HUDEP-2 (cell line): ENCODE results near the gene DOK1.

Experiments
- DNase-seq, 76 experiments: peaks; one replicate each; lab custom pipeline; 2025; ENCODE audit not compliant: unreplicated experiment in 76 of 76; lab: John Stamatoyannopoulos, UW

Gene DOK1

DNA sequence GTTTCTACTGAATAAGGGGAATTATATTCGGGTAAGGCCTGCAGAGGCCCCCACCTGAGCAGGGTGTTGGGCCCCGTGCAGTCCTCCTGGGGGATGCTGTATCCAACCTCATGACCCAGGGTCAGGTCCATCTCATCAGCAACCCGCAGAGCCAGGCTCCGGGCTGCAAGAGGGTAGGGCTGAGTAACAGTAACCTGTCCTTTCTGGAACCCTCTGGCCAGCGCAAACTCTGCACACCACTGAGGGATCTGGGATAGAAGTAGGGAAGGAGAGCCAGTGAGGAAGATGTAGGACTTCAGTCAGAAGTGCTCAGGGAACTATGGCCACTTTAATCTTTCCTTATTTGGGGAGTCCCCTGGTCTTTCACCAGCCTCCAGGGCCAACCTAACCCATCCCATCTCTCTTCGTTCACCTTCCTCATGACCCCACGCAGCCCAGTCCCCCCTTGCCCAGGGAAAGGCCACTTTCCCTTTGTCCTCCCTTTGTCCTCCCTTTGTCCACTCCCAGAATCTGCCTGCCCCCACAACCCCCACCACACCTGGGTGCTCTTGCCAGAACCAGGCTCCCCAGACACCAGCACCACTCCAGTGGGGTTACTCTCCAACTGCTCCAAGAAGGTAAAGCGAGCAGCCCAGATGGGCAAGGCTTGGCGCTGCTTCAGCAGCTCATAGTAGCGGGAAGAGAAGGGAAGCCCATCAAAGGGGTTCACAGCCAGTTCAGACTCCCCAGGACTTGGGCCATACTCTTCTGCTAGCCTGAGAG is 29.4 kb upstream of the DOK1 start:
- no peak for DNase-seq

DNA sequence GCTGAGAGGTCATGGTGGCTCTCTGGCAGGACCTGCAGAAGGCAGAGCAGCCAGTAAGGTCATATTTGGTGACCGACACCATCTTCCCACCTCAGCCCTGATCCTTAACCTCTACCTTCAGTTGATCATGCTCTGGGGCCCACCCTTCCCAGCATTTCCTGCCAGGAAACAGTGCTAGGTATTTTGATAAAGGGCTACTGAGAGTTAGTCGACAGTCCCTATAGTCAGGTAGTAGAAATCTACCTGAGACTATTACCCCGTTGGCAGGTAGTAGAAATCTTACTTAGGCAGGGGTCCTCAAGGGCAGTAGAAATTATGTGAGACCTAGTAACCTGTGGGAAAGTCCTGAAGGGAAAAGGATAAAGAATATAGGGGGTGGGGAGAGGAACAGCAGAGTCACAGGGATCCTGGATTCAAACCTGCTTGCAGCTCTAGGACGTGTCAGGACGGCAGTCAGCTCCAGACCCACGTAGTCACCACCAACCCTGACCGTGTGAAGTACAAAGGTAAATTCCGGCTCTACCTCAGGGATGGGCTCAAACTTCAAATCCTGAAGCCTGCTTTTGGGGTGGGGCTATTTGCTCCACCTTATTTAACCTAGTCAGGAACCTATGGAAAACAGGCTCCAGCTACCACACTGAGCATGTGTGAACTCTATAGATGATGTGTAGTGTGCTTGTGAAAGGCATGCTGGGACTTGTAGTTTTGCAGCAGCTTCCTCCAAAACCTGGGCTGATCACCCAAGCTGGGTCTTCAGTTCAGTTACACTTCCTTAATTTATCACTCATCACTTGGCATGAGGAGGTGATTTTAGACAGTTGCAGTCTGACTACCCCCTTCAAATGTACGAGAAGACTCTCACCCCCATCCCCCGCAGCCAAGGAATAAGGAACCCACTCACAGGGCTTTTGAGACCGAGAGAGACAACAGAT is 28.5 kb upstream of the DOK1 start, which contains the start of gene DQX1:
Gene DQX1 (minus strand): TSS at position 515 of the 932 bp plus-strand sequence. CDS start 502 bp downstream, at position 13.
- peak in 6 of 76 experiments; percentile 10 to 28 (median 18) for DNase-seq

DNA sequence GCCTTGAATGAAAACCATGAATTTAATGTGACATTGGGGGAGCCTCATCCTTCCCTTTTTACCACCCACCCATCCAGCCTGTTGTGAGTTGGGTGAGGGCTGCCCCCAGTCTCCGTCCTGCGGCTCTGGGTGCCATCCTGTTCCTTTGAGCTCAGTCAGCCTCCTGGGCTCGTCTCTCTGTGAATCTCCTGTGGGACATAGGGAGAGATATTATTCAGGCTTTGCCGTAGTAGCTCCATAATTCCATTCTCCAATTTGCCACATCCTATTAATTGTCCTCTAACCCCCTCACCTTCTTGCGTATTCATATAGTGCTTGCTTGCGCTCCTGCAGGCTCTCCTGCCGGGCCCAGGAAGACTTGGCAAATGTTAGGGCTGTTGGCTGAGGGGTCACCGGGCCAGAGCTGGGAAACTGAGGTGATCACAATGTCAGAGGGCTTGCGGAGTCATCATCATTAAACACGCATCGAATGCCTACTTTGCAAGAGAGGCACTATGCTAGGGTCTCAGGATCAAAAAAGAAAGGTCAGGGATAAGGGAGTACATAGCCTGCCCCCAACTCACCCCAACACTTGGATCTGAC is 27.8 kb upstream of the DOK1 start:
- no peak for DNase-seq

DNA sequence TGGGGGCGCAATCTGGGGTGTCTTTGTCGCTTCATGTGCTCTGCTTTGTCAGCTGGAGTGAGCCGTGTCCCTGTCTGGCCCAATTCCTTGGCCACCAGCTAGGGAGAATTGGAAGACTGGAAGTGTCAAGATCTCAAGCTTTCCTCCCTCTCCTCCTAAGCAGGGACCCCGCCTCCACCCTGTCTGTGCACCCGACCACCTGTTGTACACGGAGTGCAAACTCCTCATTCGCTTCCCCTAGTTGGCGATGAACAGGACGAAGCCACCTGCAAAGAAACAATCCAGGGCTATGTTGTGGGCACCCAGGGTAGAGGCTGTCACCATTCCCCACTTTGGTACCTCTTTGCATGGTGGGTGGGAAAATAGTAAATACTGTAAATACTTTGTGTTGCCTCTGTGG is 26.8 kb upstream of the DOK1 start:
- DNase-seq = no peak

DNA sequence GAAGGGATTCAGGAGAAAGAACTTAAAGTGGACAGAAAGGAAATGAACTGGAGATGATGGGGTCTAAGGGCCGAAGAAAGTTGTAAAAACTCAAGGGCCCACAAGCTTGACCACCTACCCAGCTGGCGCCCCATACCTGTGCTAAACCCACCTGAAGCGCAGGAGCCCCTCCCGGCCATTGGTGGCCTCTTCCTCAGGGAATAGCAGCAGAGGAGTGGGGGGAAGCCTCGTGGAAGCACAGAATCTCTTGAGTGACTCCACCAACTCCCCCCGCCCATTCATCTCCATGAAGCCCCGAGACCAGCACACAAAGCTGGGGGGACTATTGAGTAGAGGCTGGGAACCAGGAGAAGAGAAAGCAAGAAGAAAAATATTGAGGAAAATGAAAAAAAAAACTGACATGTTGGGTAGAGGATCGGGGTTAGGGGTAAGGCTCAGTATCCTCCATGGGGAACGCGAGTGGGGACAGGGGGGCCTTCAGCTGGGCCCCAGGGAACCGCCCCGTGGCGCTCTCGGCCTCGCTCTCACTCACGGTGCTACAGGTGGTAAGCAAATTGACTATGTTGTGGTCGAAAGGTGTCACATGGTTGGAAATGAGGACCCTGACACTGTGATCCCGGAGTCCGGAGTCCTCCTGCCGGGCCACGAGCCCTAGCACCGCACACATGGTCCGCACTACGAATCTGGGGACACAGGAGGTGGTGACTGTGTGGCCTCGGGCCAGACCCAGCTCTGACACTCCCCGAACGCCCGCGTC is 25.7 kb upstream of the DOK1 start:
- peak in 5 of 76 experiments; percentile 12 to 89 (median 38) for DNase-seq

DNA sequence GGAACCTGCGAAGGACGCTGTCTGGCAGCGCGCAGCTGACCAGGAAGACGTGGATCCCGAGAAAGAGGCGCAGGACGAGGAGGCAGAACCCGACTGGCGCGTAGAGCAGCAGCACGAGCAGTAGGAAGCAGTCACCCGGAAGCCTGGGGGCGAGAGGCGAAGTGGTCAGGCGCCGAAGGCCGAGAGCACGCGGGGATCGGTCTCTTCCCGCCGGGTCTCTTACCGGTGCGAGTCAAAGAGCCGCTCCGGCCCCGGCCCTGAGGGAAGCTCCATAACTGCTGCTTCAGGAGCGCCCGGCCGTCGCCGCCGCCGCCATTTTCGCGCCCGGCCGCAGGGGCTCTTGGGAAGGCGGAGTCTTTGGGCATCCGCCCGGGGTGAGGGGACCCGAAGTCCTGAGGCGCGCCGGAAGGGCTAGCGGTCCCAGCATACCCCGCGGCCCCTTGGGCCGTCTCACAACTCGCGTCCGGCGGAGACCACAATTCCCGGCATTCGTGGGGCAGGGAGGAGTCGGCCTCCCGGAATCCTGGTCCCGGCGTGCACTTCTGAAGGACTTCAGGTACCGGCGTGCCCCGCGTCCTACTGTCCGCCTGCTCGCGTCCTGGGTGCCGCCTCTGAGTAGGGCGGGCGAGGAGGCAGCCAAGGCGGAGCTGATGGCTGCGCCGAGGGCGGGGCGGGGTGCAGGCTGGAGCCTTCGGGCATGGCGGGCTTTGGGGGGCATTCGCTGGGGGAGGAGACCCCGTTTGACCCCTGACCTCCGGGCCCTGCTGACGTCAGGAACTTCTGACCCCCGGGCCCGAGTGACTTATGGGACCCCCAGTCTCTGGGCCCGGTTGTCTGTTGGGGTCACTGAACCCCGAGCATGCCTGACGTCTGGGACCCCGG is 24.9 kb upstream of the DOK1 start, which contains the start of the genes AUP1 and HTRA2:
Gene AUP1 (minus strand): TSS at position 350 of the 882 bp plus-strand sequence. CDS start 77 bp downstream, at position 273.
Gene HTRA2 (plus strand): TSS at position 577 of the 882 bp plus-strand sequence. CDS start 74 bp downstream, at position 651.
- DNase-seq = peak in 75 of 76 experiments; percentile 57 to 99 (median 96)

DNA sequence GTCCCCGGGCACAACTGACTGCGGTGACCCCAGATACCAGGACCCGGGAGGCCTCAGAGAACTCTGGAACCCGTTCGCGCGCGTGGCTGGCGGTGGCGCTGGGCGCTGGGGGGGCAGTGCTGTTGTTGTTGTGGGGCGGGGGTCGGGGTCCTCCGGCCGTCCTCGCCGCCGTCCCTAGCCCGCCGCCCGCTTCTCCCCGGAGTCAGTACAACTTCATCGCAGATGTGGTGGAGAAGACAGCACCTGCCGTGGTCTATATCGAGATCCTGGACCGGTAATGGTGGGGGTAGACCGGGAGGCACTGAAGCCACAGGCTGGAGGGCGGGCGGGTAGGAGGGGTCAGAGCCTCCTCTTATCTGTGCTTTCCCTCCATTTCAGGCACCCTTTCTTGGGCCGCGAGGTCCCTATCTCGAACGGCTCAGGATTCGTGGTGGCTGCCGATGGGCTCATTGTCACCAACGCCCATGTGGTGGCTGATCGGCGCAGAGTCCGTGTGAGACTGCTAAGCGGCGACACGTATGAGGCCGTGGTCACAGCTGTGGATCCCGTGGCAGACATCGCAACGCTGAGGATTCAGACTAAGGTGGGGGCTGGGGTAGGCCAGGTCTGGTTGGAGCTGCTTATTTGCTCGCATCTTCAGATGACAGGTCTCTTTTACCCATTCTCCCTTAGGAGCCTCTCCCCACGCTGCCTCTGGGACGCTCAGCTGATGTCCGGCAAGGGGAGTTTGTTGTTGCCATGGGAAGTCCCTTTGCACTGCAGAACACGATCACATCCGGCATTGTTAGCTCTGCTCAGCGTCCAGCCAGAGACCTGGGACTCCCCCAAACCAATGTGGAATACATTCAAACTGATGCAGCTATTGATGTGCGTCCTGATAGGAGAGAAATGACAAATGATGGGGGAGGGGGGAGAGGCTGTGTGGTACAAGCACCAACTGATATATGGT is 24.0 kb upstream of the DOK1 start:
- DNase-seq = peak in 75 of 76 experiments; percentile 36 to 94 (median 87)

DNA sequence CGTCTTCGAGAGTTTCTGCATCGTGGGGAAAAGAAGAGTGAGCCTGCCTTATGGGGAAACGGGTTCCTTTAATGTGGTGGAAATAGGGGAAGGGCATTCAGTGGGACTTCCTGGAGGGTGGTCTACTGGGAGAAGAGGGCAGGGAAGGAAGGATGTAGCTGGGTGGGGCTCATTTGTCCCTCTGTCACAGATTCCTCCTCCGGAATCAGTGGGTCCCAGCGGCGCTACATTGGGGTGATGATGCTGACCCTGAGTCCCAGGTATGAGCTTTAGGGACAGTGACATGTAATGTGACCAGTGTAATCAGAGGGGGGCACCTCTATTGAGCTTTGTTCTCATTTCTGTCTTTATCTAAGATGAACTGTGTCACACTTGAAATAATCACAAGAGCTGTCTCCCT is 22.9 kb upstream of the DOK1 start:
- no peak for DNase-seq

DNA sequence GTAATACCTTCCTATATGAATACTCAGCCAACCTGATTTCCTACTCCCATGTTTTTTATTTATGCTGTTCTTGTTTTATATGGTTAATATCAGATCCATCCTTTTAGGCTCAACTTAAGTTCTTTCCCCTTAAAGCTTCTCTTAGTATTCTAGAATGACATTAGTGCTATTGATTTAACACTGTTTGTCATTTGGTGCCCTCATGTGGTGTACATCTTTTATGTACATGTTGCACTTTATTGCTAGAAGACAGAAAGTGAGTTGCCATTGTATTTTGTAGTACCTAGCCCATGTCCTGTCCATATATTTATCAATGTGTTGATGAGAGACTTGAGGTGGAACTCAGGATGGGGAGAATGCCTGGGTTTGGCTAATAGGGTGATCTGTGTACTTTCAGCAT is 22.3 kb upstream of the DOK1 start:
- peak in 9 of 76 experiments; percentile 6 to 29 (median 18) for DNase-seq

DNA sequence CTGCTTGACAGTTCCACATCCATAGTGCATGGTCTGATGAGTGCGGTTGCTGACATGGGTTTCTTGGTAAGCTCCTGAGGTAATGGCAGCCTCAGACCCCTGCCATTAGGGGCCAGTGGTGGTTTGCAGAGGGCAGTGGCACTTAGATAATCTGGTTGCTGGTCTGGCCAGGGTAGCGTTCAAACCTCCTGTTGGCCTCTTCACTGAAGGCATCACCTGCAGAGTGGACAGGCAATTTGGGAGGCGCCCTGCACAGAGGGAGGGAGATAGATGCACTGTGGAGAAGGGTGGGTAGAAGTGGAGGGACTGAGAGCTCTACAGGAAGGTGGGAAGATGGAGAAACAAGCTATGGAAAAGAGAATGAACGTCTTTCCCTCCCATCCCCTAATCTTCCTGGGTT is 21.1 kb upstream of the DOK1 start:
- DNase-seq = no peak

DNA sequence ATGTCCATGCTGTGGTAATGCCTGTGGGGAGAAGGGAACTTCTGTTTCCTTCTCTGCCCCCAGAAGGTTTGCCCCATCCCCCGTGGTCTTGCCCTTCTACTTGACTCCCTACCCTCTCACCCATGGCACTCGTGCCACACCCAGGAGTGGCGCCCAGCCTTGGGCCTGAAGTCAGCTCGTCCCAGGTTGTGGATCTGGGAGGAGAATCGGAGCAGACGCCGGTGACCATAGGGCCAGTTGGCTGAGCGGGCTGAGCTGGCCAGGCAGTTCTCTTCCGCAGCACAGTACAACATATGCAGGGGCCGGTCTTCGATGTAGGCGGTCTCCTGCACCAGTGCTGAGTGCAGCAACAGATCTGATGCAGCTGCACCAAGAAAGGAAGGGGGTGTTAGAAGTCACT is 20.1 kb upstream of the DOK1 start:
- DNase-seq = no peak

DNA sequence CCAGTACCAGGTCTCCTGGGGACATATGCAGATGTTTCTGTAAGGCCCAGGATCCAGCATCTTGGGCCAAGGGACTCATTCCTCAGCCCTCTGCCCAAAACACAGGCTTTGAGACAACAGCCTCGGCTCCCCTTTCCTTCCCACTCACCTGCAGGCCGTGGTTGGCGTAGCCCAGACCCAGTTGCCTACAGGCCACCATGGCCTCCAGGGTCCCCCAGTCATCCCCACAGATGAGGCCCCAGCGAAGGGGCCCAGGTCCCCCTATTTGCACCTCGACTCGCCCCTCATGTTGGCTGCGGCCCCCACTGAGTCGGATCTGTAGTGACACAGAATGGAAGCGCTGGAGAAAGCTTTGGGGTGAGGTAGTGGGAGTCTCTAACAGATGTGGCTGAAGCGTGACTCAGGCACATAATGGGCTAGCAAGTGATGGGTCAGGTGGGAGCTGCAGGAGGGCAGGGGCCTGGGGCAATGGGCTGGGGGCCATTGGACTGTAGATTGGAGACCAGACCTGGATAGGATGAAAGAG is 19.0 kb upstream of the DOK1 start:
- no peak for DNase-seq

DNA sequence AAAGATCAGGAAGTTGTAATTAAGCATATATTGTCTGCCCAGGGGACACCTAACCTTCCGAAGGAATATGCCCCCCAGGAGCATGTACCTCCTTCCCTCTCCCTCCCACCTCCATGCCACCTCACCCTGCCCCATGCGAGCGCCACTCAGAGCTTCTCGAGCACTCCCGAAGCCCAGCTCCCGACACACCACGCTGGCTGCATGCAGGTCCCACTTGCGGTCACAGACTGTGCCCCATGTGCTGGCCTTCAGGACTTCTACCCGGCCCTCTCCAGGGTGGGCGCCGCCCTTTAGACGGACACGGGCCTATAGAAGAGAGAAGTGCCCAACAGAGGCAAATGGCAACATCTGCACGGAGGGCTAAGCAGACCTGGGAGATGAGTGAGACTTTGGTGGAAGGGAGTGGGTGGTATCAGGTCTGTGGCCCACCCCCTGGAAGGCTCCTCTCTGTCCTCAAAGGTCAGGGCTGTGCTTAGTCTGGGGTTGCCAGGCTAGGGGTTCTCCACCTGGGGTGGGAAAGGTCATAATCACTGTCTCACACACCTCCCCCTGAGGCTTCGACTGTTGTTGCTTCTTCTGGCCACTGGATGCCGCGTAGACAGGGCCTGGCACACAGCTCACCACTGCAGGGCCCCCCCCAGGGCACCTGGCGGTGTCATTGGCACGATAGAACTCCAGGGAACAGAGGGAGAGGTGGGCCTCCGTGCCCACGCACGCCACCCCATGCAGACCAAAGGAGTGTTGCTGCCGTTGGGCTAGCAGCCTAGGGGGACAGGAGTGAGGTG is 18.2 kb upstream of the DOK1 start:
- no peak for DNase-seq

DNA sequence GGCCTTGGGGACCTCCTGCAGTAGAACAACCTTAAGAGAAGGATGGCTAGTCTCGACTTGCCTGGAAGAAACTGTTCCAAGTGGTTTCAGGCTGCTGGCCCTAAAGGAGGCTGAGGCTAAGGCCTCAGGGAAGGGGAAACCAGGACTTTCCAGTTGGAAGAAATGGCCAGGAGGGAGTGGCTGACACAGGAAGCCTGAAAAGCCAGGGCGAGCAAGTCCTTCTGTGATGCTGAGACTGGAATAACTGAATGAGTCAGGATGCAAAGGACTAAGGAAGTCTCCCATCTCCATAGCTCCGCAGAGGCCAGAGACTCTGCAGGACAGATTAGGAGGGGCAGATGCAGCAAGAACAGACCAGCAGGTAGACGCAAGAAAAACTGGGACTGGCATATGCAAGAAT is 17.4 kb upstream of the DOK1 start:
- no peak for DNase-seq

DNA sequence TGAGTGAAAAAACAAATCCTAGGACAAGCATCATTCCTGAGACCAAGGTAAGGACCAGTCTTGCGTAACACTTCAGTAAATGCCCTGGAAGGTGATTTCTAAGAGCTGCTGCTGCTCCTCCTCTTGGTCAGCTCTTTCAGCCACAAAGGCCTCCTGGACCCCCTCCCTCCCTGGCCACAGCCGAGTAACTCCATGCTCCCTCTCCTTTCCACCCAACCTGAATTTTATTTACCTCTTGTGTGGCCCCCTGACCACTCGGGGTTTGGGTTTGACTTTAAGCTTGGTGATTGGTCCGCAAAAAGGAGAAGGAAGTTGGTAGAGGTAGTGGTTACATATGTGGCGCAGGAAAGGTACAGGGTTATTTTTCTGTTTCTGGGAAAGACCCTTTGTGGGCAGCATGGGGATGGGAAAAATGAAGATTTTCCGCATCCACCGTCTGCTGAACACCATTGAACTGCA is 15.6 kb upstream of the DOK1 start:
- no peak for DNase-seq

DNA sequence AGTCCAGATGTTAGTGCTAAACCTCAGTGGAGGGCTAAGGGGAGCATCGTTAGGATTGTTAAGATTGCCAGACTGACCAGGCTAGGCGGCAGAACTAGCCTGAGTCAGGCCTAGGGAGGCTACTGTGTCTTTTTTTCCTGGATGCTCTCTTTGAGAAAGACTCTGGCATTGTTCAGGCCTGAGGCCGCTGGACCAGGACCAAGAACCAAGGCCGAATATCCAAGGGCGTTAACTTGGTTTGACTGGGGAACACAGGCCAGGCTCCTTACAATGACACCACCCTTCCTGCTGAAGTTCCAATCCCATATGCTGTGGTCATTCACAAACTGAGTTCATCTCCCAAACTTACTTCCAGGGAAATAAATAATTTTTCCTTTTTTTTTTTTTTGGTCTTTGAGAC is 14.2 kb upstream of the DOK1 start:
- DNase-seq = no peak

DNA sequence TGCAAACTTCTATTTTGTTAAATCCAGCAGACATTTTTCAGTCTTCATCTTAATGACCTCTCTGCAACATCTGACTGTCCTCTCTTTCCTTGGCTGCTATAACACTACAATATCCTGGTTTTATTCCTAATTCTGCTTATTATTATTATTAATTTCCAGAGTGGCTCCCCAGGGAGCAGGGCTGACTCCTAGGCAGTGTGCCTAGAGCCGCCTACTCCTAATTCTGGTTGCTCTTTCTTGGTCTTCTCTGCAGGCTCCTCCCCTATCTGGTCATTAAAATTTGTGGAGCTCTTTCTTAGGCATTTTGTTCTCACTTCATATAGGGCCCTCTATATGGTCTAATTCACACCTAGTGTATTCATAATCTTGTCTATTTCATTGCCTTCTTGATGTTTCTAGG is 11.5 kb upstream of the DOK1 start:
- DNase-seq = no peak
